ENCODE results near the gene TAS2R40.

GRCh38 chr7:143239813-143240212 lies 18.0 kb downstream of the TAS2R40 start:
- no peak for TF ChIP-seq CTCF (conservative IDR thresholded peaks at IDR 0.05 in 1 of 2, IDR thresholded peaks at IDR 0.05 in 1 of 2; ENCODE audit: extremely low read depth in 1 of 2, insufficient read depth in 1 of 2, low read depth in 1 of 2, low read length in 2 of 2)
- no peak for TF ChIP-seq EZH2 (IDR thresholded peaks at IDR 0.05; ENCODE audit: borderline replicate concordance, low read length)
